HepG2 (cell line): Measurements from ENCODE around the gene NUSAP1. TPM values are rescaled to one million over a fixed set of nuclear protein-coding genes. Genes with fewer than 3 reads are reported as not detected.

Source experiments
- CSRNP2 ChIP-seq: sonication (generic); formaldehyde crosslinking; conservative IDR thresholded peaks from 2 replicates; pipeline ENCODE4 v1.8.0; 2022; ENCODE audit warnings: low read depth, missing genetic modification reagents
- GATAD1 ChIP-seq: IDR thresholded peaks from 2 replicates; pipeline ENCODE4 v1.6.1; 2016; ENCODE audit warnings: missing genetic modification reagents, missing compliant biosample characterization
- KDM2A ChIP-seq: sonication (generic); formaldehyde crosslinking; IDR thresholded peaks from 2 replicates; pipeline ENCODE4 v1.4.0; 2020; ENCODE audit warnings: low read depth, missing genetic modification reagents, borderline replicate concordance
- KDM3A ChIP-seq: IDR thresholded peaks from 2 replicates; pipeline ENCODE4 v1.6.1; 2018; ENCODE audit warnings: low read depth, missing compliant biosample characterization
- LCORL ChIP-seq, 2 experiments: fragments of 450-650 bp in 1 of 2; sonication (generic) in 1 of 2; formaldehyde crosslinking in 1 of 2; IDR thresholded peaks; 2 replicates each; pipeline versions ENCODE4 v1.5.0 to v1.6.1; 2017 to 2020; ENCODE audit warnings: antibody characterized with exemption in 1 of 2, missing genetic modification reagents in 1 of 2
- MBNL3 ChIP-seq: fragments of 250-450 bp; sonication (Bioruptor Pico); conservative IDR thresholded peaks from 2 replicates; pipeline ENCODE4 v1.8.0; 2022; ENCODE audit warnings: mild to moderate bottlenecking, inconsistent platforms
- NKX3-1 ChIP-seq: sonication (generic); formaldehyde crosslinking; IDR thresholded peaks from 2 replicates; pipeline ENCODE4 v1.5.0; 2020; ENCODE audit warnings: missing genetic modification reagents
- SP1 ChIP-seq, 2 experiments: fragments of 450-650 bp in 1 of 2; sonication (generic) in 1 of 2; formaldehyde crosslinking in 1 of 2; IDR thresholded peaks; 2 replicates each; pipeline versions ENCODE4 v1.4.0 to v1.6.1; 2016 to 2020; ENCODE audit warnings: missing genetic modification reagents in 1 of 2
- ZBTB34 ChIP-seq: sonication (generic); formaldehyde crosslinking; IDR thresholded peaks from 2 replicates; pipeline ENCODE4 v1.8.0; 2022; ENCODE audit warnings: mild to moderate bottlenecking, missing genetic modification reagents
- ZBTB7A ChIP-seq: sonication (generic); formaldehyde crosslinking; IDR thresholded peaks from 2 replicates; pipeline ENCODE4 v1.8.0; 2022; ENCODE audit warnings: mild to moderate bottlenecking, missing genetic modification reagents
- ZNF275 ChIP-seq: sonication (generic); formaldehyde crosslinking; IDR thresholded peaks from 2 replicates; pipeline ENCODE4 v1.8.0; 2022; ENCODE audit warnings: missing genetic modification reagents, mild to moderate bottlenecking, inconsistent platforms, borderline replicate concordance
- ZNF609 ChIP-seq: sonication (generic); formaldehyde crosslinking; IDR thresholded peaks from 2 replicates; pipeline ENCODE4 v1.4.0; 2020; ENCODE audit warnings: mild to moderate bottlenecking, missing genetic modification reagents, borderline replicate concordance
- ZNF687 ChIP-seq: sonication (generic); formaldehyde crosslinking; IDR thresholded peaks from 2 replicates; pipeline ENCODE4 v1.5.1; 2020; ENCODE audit warnings: mild to moderate bottlenecking, missing genetic modification reagents, moderate library complexity
- polyA plus RNA-seq, 8 experiments: library from polyadenylated mRNA; depleted of rRNA in 3 of 8; stranded (reverse) in 7 of 8; unstranded in 1 of 8; fragments of >200 nt; fragmentation: Illumina TruSeq in 4 of 8; extraction: Trizol in 4 of 8; gene quantifications; 2 replicates each; pipeline versions ENCODE4 v1.2.1 to v1.2.3, GENCODE V29; 2011 to 2016; ENCODE audit warnings: low read depth in 4 of 8, missing spikeins in 1 of 8, mixed read lengths in 1 of 8; ENCODE audit not compliant: insufficient read depth in 1 of 8
- total RNA-seq, 5 experiments: library from RNA; depleted of rRNA; stranded (reverse); fragments of >200 nt; fragmentation: Illumina TruSeq; extraction: Trizol; gene quantifications; 2 replicates each; pipeline ENCODE4 v1.2.3, GENCODE V29; 2016; ENCODE audit warnings: low read depth in 1 of 5

Gene NUSAP1
- total and polyA plus RNA-seq, 2 of the 13 experiments (the other 11 are each of a cell fraction or from before 2014, with no cell fraction given) = 59.5 to 106 TPM

- peak; percentile 50 for TF ChIP-seq ZNF687 (CRISPR knock-in tag)
- no peak for TF ChIP-seq MBNL3 (CRISPR knock-in tag)
- TF ChIP-seq ZBTB7A (CRISPR knock-in tag) = 0 out of 2 replicates have a peak, but pooled peaks have one; percentile 30
- TF ChIP-seq GATAD1 (CRISPR knock-in tag) = no peak; the same call in 1 of the 2 replicates
- TF ChIP-seq NKX3-1 = 0 out of 2 replicates have a peak, but pooled peaks have one; percentile 39
- TF ChIP-seq KDM3A (CRISPR knock-in tag) = no peak
- TF ChIP-seq LCORL (IDR thresholded peaks at IDR 0.05) = no peak
- no peak for TF ChIP-seq LCORL (CRISPR knock-in tag; IDR thresholded peaks at IDR 0.05)
- TF ChIP-seq SP1 (IDR thresholded peaks at IDR 0.05) = no peak
- TF ChIP-seq SP1 (CRISPR knock-in tag; IDR thresholded peaks at IDR 0.05) = no peak
- TF ChIP-seq ZBTB34 (CRISPR knock-in tag) = no peak
- TF ChIP-seq CSRNP2 (CRISPR knock-in tag) = no peak
- TF ChIP-seq ZNF275 = no peak; the same call in 1 of the 2 replicates
- TF ChIP-seq KDM2A (CRISPR knock-in tag) = peak; percentile 39
- TF ChIP-seq ZNF609 (CRISPR knock-in tag) = no peak
These were observed 84.9 kb downstream of the NUSAP1 start (continued) for GRCh38 chr15:41417418-41418195.
